ENCODE measurements around the gene EIF2AK2.
A peak's percentile ranks its signal among the peaks of the same experiment; 100 is the strongest.

Gene EIF2AK2

DNA sequence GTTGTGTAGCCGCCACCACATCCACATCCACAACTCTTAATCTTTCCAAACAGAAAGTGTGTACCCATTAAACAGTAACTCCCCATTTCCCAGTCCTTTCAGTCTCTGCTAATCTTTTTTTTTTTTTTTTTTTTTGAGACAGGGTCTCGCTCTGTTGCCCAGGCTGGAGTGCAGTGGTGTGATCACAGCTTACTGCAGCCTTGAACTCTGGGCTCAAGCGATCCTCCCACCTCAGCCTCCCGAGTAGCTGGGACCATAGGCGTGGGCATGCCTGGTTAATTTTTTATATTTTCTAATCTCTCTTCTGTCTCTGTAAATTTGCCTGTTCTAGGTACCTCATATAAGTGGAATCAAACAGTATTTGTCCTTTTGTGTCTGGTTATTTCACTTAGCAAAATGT is 3.6 kb downstream of the EIF2AK2 start:
- no peaks in the 10 kb centered on the region for H3K9me3 ChIP-seq (ENCODE audit: insufficient read depth, low read length)
- peaks cover 24% of the 10 kb centered on the region for H3K4me1 ChIP-seq (ENCODE audit: low read length)
- H4K20me1 ChIP-seq (ENCODE audit: insufficient read depth, low read length) = no peaks in the 10 kb centered on the region
- H3K4me3 ChIP-seq (ENCODE audit: low read length) = no peak overlapping the region
- TF ChIP-seq CTCF (IDR thresholded peaks at IDR 0.05; ENCODE audit: low read depth, low read length) = no peak
- TF ChIP-seq EZH2phosphoT487 (IDR thresholded peaks at IDR 0.05; ENCODE audit: low read depth) = no peak
- peaks cover 4% of the 10 kb centered on the region for H3K36me3 ChIP-seq (replicated peaks; ENCODE audit: low read depth, low read length)
- H3K79me2 ChIP-seq (ENCODE audit: low read length) = peaks cover 23% of the 10 kb centered on the region
- H3K9ac ChIP-seq (ENCODE audit: low read length) = no peak overlapping the region
- no peaks in the 10 kb centered on the region for H3K27me3 ChIP-seq (ENCODE audit: low read depth, low read length)
- no peak overlapping the region for H3K27ac ChIP-seq (ENCODE audit: low read length)
- no peak overlapping the region for H2AFZ ChIP-seq (ENCODE audit: low read depth, low read length)
- no peak overlapping the region for H3K4me2 ChIP-seq (ENCODE audit: low read length)

DNA sequence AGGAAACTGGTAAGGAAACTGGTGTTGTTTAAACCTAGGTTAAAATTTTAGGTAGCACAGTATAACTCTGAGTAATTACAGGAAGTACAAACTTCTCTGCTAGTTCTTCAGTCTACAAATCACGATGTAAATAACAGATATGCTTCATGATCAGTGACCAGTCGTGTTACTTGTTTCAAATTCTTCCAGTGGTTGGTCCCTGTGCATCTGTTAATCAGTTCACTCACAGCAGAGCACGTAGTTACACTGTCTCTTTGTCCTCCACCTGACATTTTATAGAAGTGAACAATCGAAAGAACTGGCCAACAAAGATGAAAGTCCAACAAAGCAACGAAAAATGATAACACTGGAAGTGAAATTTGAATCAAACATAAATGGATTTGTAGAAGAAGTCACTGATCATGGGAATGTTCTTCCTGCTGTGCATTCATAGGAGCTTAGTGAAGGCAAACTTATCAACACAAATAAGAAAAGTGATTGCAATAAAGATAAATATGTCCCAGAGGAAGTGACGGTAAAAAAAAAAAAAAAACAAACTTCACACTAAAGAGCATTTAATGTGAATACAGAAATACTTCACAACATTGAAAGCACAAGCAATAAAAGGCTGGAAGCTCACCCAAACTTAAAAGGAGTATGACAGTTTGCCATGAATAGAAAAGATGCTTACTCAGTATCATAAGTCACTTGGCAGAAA is 7.0 kb downstream of the EIF2AK2 start:
- no peaks in the 10 kb centered on the region for H3K27me3 ChIP-seq (ENCODE audit: low read depth, low read length)
- TF ChIP-seq CTCF (IDR thresholded peaks at IDR 0.05; ENCODE audit: low read depth, low read length) (no peak), EZH2phosphoT487 (IDR thresholded peaks at IDR 0.05; ENCODE audit: low read depth) (no peak)
- H3K9ac ChIP-seq (ENCODE audit: low read length) = no peak overlapping the region
- peaks cover 18% of the 10 kb centered on the region for H3K4me1 ChIP-seq (ENCODE audit: low read length)
- no peak overlapping the region for H3K4me3 ChIP-seq (ENCODE audit: low read length)
- no peak overlapping the region for H3K27ac ChIP-seq (ENCODE audit: low read length)
- H3K79me2 ChIP-seq (ENCODE audit: low read length) = peaks cover 6% of the 10 kb centered on the region; the same call in 1 of the 2 replicates
- H2AFZ ChIP-seq (ENCODE audit: low read depth, low read length) = no peak overlapping the region
- H4K20me1 ChIP-seq (ENCODE audit: insufficient read depth, low read length) = no peaks in the 10 kb centered on the region
- H3K9me3 ChIP-seq (ENCODE audit: insufficient read depth, low read length) = no peaks in the 10 kb centered on the region
- H3K36me3 ChIP-seq (replicated peaks; ENCODE audit: low read depth, low read length) = peaks cover 18% of the 10 kb centered on the region
- peak overlapping the region; percentile 10 for H3K4me2 ChIP-seq (ENCODE audit: low read length)

DNA sequence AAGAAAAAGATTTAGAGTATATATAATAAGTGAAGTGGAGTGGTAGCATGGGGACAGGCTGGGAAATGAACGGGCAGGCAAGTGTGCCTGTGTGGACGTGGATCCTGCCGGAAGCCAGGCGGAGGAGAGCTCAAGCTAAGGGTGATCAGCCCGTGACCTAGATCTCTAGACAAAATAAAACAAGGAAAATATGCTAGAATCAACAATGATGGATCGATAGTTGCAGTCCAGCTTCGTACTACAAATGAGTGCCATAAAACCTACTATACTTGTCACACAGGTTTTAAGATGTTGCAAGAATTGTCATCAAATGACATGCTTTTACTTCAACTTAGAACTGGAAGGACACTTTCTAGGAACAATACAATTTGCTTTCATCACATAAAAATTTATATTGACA is 8.5 kb downstream of the EIF2AK2 start:
- peaks cover 15% of the 10 kb centered on the region for H3K36me3 ChIP-seq (replicated peaks; ENCODE audit: low read depth, low read length)
- peaks cover 6% of the 10 kb centered on the region; the same call in 1 of the 2 replicates for H3K79me2 ChIP-seq (ENCODE audit: low read length)
- H2AFZ ChIP-seq (ENCODE audit: low read depth, low read length) = no peak overlapping the region
- H3K4me2 ChIP-seq (ENCODE audit: low read length) = no peak overlapping the region
- no peak overlapping the region for H3K4me3 ChIP-seq (ENCODE audit: low read length)
- no peak overlapping the region for H3K9ac ChIP-seq (ENCODE audit: low read length)
- TF ChIP-seq CTCF (IDR thresholded peaks at IDR 0.05; ENCODE audit: low read depth, low read length) (no peak), EZH2phosphoT487 (IDR thresholded peaks at IDR 0.05; ENCODE audit: low read depth) (no peak)
- H4K20me1 ChIP-seq (ENCODE audit: insufficient read depth, low read length) = no peaks in the 10 kb centered on the region
- H3K4me1 ChIP-seq (ENCODE audit: low read length) = peaks cover 18% of the 10 kb centered on the region
- H3K27ac ChIP-seq (ENCODE audit: low read length) = no peak overlapping the region
- H3K27me3 ChIP-seq (ENCODE audit: low read depth, low read length) = no peaks in the 10 kb centered on the region
- no peaks in the 10 kb centered on the region for H3K9me3 ChIP-seq (ENCODE audit: insufficient read depth, low read length)

DNA sequence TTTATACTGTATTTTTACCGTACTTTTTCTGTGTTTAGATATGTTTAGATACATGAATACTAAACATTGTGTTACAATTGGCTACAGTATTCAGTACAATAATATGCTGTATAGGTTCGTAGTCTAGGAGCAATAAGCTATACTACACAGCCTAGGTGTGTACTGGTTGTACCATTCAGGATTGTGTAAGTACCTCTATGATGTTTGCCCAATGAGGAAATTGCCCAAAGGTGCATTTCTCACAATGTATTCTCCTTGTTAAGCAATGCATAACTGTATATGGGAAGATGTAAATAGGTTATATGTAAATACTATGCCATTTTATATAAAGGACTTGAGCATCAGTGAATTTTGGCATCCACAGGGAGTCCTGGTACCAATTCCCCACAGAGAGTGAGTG is 10.7 kb downstream of the EIF2AK2 start:
- Histone ChIP-seq H3K4me2 (ENCODE audit: low read length) (no peak overlapping the region), H4K20me1 (ENCODE audit: insufficient read depth, low read length) (no peaks in the 10 kb centered on the region), H3K36me3 (replicated peaks; ENCODE audit: low read depth, low read length) (peaks cover 23% of the 10 kb centered on the region), H3K9me3 (ENCODE audit: insufficient read depth, low read length) (no peaks in the 10 kb centered on the region), H3K9ac (ENCODE audit: low read length) (no peak overlapping the region), H3K4me3 (ENCODE audit: low read length) (no peak overlapping the region), H3K4me1 (ENCODE audit: low read length) (peaks cover 18% of the 10 kb centered on the region), H2AFZ (ENCODE audit: low read depth, low read length) (no peak overlapping the region), H3K27me3 (ENCODE audit: low read depth, low read length) (no peaks in the 10 kb centered on the region), H3K27ac (ENCODE audit: low read length) (no peak overlapping the region), H3K79me2 (ENCODE audit: low read length) (peaks cover 1% of the 10 kb centered on the region; the same call in 1 of the 2 replicates)
- TF ChIP-seq CTCF (IDR thresholded peaks at IDR 0.05; ENCODE audit: low read depth, low read length) (no peak), EZH2phosphoT487 (IDR thresholded peaks at IDR 0.05; ENCODE audit: low read depth) (no peak)

All from OCI-LY3 (cell line).